Natural killer cell (primary cell): ENCODE measurements around the gene PITPNC1. TPM values are rescaled to one million over a fixed set of nuclear protein-coding genes. Genes with fewer than 3 reads are reported as not detected.

ENCODE experiments used
- ATAC-seq, 3 donors: fragments of 150-1000 bp in 2 of 3; fragments of 200-7000 bp in 1 of 3; cut with Tn5 transposase; 1 replicate in 1 of 3; 2 replicates in 2 of 3; pipeline ENCODE4 v1.10.0; 2021; ENCODE audit warnings: mild to moderate bottlenecking in 2 of 3, moderate library complexity in 2 of 3
- DNase-seq, 2 donors: peaks; one replicate each; pipeline versions ENCODE4 v3.0.0 to v3.0.0-alpha.2; 2013 to 2021; ENCODE audit warnings: mixed read lengths in 1 of 2
- H3K27ac ChIP-seq: one replicate; pipeline ENCODE4 v1.5.1; 2013; ENCODE audit warnings: mild to moderate bottlenecking, low read length
- H3K27me3 ChIP-seq: one replicate; pipeline ENCODE4 v1.6.1; 2013; ENCODE audit warnings: low read length; ENCODE audit not compliant: control insufficient read depth, insufficient read depth
- H3K36me3 ChIP-seq: one replicate; pipeline ENCODE4 v1.6.1; 2013; ENCODE audit warnings: low read length; ENCODE audit not compliant: control insufficient read depth, insufficient read depth
- H3K4me1 ChIP-seq: one replicate; pipeline ENCODE4 v1.6.1; 2013; ENCODE audit warnings: low read length; ENCODE audit not compliant: control insufficient read depth, insufficient read depth
- H3K4me3 ChIP-seq: one replicate; pipeline ENCODE4 v1.5.1; 2013; ENCODE audit warnings: low read length
- H3K9me3 ChIP-seq: one replicate; pipeline ENCODE4 v1.6.1; 2013; ENCODE audit warnings: low read length; ENCODE audit not compliant: control insufficient read depth, insufficient read depth
- H3K27ac Mint-ChIP-seq, 2 donors: one replicate each; pipeline ENCODE4 v1.8.0; 2022; ENCODE audit warnings: mild to moderate bottlenecking in 2 of 2, mixed read lengths in 2 of 2, moderate library complexity in 1 of 2
- H3K27me3 Mint-ChIP-seq, 2 donors: one replicate each; pipeline ENCODE4 v1.8.0; 2022; ENCODE audit warnings: low read depth in 2 of 2, mixed read lengths in 2 of 2
- H3K36me3 Mint-ChIP-seq: one replicate; pipeline ENCODE4 v1.8.0; 2022; ENCODE audit warnings: mixed read lengths
- H3K4me1 Mint-ChIP-seq, 2 donors: one replicate each; pipeline ENCODE4 v1.8.0; 2022; ENCODE audit warnings: mixed read lengths in 2 of 2
- H3K4me3 Mint-ChIP-seq: one replicate; pipeline ENCODE4 v1.8.0; 2022; ENCODE audit warnings: mild to moderate bottlenecking, moderate library complexity, mixed read lengths
- H3K9me3 Mint-ChIP-seq, 2 donors: one replicate each; pipeline ENCODE4 v1.8.0; 2022; ENCODE audit warnings: mixed read lengths in 2 of 2
- WGBS: methylation state at CpG from one replicate; pipeline ENCODE4 v1.1.7; 2013; ENCODE audit warnings: missing lambda C conversion rate; ENCODE audit not compliant: insufficient coverage; 5-methylcytosine and 5-hydroxymethylcytosine counted together
- intact Hi-C: fragments of 100-400 bp; cut with micrococcal nuclease; formaldehyde crosslinking; loops from one replicate; pipeline ENCODE4 v1.14.2; 2022
- total RNA-seq, 4 donors: library from RNA; stranded (reverse); fragments of 120-200 nt in 1 of 4; gene quantifications; one replicate each; pipeline versions ENCODE4 v1.2.3 to v1.2.4, GENCODE V29; 2013 to 2022
- TF ChIP-seq, protein P1 (sequence below): fragments of 200-600 bp; IDR thresholded peaks from one replicate; pipeline ENCODE4 v1.8.0; 2022; ENCODE audit warnings: antibody characterized with exemption

Gene PITPNC1
- total RNA-seq, 3 donors from 2014 or later (not counting 1 experiment from before 2014, with no cell fraction given): 150 to 185 (median 169) TPM

DNA sequence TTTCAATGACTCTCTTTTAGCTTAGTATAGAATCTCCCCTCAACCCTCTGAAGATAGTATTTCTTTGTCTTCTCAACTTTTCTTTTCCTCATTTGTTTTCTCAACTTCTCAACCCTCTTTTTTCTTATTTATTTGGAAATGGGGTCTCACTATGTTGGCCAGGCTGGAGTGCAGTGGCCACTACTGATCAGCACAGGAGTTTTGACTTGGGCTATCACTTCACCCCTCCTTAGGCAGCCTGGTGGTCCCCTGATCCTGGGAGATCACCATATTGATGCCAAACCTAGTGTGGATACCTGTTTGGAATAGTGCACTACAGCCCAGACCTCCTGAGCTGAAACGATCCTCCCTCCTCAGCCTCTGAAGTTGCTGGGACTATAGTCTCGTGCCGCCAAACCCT, 79.8 kb downstream of the PITPNC1 start:
- Mint-ChIP-seq H3K4me3 (peak overlapping the region; percentile 67), H3K36me3 (peaks cover 11% of the 10 kb centered on the region), H3K9me3 (peaks cover 4 to 7% of the 10 kb centered on the region in 2 donors), H3K27me3 (no peaks in the 10 kb centered on the region), H3K4me1 (peaks cover 79 to 84% of the 10 kb centered on the region in 2 donors), H3K27ac (peak overlapping the region; percentile 84 to 97)
- no peak for ATAC-seq
- no peak for DNase-seq
- H3K4me1 ChIP-seq: peaks cover 42% of the 10 kb centered on the region
- TF ChIP-seq, protein P1, sequence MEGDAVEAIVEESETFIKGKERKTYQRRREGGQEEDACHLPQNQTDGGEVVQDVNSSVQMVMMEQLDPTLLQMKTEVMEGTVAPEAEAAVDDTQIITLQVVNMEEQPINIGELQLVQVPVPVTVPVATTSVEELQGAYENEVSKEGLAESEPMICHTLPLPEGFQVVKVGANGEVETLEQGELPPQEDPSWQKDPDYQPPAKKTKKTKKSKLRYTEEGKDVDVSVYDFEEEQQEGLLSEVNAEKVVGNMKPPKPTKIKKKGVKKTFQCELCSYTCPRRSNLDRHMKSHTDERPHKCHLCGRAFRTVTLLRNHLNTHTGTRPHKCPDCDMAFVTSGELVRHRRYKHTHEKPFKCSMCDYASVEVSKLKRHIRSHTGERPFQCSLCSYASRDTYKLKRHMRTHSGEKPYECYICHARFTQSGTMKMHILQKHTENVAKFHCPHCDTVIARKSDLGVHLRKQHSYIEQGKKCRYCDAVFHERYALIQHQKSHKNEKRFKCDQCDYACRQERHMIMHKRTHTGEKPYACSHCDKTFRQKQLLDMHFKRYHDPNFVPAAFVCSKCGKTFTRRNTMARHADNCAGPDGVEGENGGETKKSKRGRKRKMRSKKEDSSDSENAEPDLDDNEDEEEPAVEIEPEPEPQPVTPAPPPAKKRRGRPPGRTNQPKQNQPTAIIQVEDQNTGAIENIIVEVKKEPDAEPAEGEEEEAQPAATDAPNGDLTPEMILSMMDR: no peak
- H3K27ac ChIP-seq: peak overlapping the region; percentile 5
- no peaks in the 10 kb centered on the region for H3K27me3 ChIP-seq
- 98% methylated on average over 3 of the region's 3 CpGs for WGBS
- H3K4me3 ChIP-seq: no peak overlapping the region
- intact Hi-C loops: no loop called here
- no peaks in the 10 kb centered on the region for H3K36me3 ChIP-seq
- no peaks in the 10 kb centered on the region for H3K9me3 ChIP-seq

DNA sequence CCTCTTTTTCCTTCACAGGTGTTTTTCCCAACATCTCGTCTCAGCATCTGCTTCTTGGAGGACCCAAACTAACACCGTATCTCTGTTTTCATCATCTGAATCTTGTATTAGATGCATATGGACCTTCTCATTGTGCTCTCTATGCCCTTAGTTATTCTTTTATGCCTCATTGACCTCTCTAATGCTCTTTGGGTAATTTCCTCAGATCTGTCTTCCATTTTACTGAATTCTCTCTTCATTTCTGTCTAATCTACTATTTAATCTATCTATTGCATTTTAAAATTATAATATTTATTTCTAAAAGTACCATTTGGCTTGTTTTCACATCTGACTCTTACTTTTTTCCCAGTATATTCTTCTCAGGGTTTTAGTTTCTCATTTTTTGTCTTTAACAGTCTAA, 81.1 kb downstream of the PITPNC1 start:
- WGBS: 100% methylated on average over 2 of the region's 2 CpGs
- Mint-ChIP-seq H3K4me1 (peaks cover 74 to 78% of the 10 kb centered on the region in 2 donors), H3K9me3 (peaks cover 4 to 7% of the 10 kb centered on the region in 2 donors), H3K27ac (peak overlapping the region; percentile 84 to 97), H3K27me3 (no peaks in the 10 kb centered on the region), H3K36me3 (peaks cover 11% of the 10 kb centered on the region), H3K4me3 (no peak overlapping the region)
- Histone ChIP-seq H3K4me3 (no peak overlapping the region), H3K4me1 (peaks cover 42% of the 10 kb centered on the region), H3K27me3 (no peaks in the 10 kb centered on the region), H3K9me3 (no peaks in the 10 kb centered on the region), H3K36me3 (no peaks in the 10 kb centered on the region), H3K27ac (no peak overlapping the region)
- ATAC-seq: no peak
- TF ChIP-seq, protein P1: no peak
- no peak for DNase-seq
- intact Hi-C loops: no loop called here

DNA sequence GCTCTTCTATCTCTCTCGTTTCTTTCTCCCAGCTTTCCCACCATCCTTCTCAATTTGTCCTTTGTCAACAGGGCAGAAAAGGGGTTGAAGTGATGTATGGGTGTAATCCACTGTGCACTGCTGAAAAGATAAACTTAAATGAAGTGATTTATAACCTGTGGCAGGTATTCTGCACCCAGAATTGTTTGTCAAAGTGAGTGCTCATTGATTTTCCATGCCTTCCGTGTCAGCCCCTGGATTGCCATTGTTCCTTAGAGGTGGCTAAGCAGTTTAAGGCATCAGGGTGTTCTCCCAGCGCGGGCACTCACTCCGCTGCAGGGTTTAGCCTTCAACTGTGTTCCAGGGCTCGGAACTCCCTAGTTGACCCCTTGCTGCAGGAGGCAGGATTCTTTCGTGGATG, 82.9 kb downstream of the PITPNC1 start:
- Histone ChIP-seq H3K4me3 (no peak overlapping the region), H3K4me1 (peaks cover 38% of the 10 kb centered on the region), H3K27me3 (no peaks in the 10 kb centered on the region), H3K27ac (no peak overlapping the region), H3K36me3 (no peaks in the 10 kb centered on the region), H3K9me3 (no peaks in the 10 kb centered on the region)
- WGBS: 94% methylated on average over 7 of the region's 7 CpGs
- H3K4me1 Mint-ChIP-seq: peaks cover 75 to 80% of the 10 kb centered on the region in 2 donors
- H3K27ac Mint-ChIP-seq: peak overlapping the region in 1 of 2 donors; percentile 75
- H3K27me3 Mint-ChIP-seq: no peaks in the 10 kb centered on the region
- DNase-seq (no peak), ATAC-seq (no peak)
- no peak overlapping the region for H3K4me3 Mint-ChIP-seq
- peaks cover 11% of the 10 kb centered on the region for H3K36me3 Mint-ChIP-seq
- peaks cover 4 to 7% of the 10 kb centered on the region in 2 donors for H3K9me3 Mint-ChIP-seq
- TF ChIP-seq, protein P1: no peak
- intact Hi-C loops: no loop called here

DNA sequence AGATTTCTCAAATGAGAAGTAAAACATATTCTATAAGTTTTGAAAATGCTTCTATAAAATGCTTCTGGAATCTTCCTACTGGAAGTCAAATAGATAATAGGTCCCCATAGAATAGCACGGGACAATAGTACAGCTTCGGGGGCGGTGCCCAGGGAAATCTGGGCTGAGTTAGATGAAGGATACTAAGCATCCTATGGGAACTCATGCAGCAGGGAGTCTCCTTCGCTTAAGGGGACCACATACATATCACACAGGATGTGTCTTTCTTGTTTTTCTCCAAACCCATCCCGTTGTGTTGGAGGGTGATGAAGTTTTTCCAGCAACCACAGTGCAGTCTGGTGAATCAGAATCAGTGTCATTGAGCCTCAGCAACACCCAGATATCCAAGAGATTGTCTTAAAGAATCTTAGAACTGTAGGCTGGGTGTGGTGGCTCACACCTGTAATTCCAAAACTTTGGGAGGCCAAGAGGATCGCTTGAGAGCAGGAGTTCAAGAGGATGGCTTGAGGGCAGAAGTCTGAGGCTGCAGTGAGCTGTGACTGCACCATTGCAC, 84.2 kb downstream of the PITPNC1 start:
- DNase-seq (no peak), ATAC-seq (no peak)
- Mint-ChIP-seq H3K27ac (peak overlapping the region; percentile 75), H3K36me3 (peaks cover 11% of the 10 kb centered on the region), H3K27me3 (no peaks in the 10 kb centered on the region), H3K4me1 (peaks cover 75 to 80% of the 10 kb centered on the region in 2 donors), H3K4me3 (peak overlapping the region; percentile 50), H3K9me3 (peaks cover 4 to 7% of the 10 kb centered on the region in 2 donors)
- intact Hi-C loops: no loop called here
- WGBS: 76% methylated on average over 5 of the region's 6 CpGs
- TF ChIP-seq, protein P1: no peak
- Histone ChIP-seq H3K36me3 (no peaks in the 10 kb centered on the region), H3K4me1 (peaks cover 43% of the 10 kb centered on the region), H3K9me3 (no peaks in the 10 kb centered on the region), H3K4me3 (no peak overlapping the region), H3K27ac (no peak overlapping the region), H3K27me3 (no peaks in the 10 kb centered on the region)
